HG02840 (cell line): ENCODE data around the gene IFNGR1.

Source experiments
- ATAC-seq: cut with Tn5 transposase; IDR thresholded peaks from one replicate; pipeline ENCODE4 v1.9.1; 2021; ENCODE audit warnings: mild to moderate bottlenecking, moderate library complexity, moderate number of reproducible peaks; ENCODE audit not compliant: unreplicated experiment, low FRiP score

Gene IFNGR1

DNA sequence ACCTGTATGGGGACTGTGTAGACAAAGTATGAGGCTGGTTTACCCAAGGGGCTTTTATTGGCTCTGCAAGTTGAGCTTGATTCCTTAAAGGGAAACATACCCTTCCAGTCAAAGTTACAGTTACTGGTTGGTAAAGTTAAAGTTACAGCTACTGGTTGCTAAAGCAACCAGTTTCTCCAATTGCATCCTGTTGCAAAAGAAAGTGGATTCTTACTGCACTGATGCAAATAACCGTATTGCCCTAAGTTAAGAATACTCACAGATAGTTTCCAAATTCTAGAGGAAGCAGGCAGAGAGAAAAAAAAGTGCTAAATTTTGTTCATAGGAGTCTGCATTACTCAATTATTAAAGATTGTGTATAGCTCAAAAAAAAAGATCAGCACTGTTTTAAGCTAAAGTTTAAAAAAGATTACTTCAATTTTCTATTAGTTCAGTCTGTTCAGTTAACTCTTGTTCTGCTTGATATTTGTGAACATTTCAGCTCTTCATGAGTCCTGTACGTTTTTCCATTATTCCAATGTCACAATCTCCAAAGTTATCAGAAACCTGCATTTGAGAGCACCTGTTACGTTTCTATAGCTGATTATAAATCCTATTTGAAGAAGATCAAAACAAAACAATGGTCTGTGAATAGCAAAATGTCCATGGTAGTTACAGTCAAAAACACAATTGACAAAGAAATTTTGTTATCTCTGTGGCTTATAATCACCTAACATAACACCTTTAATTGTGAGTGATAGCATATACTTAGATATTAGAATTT is 37.1 kb downstream of the IFNGR1 start:
- ATAC-seq: no peak

DNA sequence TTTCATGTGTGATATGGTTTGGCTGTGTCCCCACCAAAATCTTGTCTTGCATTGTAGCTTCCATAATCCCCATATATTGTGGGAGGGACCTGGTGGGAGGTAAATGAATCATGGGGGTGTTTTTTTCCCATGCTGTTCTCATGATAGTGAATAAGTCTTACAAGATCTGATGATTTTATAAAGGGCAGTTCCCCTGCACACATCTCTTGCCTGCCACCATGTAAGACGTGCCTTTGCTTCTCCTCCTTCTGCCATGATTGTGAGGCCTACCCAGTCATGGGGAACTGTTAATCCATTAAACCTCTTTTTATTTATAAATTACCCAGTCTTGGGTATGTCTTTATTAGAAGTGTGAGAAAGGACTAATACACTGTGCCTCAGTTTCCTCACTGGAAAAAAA is 41.6 kb downstream of the IFNGR1 start:
- no peak for ATAC-seq

DNA sequence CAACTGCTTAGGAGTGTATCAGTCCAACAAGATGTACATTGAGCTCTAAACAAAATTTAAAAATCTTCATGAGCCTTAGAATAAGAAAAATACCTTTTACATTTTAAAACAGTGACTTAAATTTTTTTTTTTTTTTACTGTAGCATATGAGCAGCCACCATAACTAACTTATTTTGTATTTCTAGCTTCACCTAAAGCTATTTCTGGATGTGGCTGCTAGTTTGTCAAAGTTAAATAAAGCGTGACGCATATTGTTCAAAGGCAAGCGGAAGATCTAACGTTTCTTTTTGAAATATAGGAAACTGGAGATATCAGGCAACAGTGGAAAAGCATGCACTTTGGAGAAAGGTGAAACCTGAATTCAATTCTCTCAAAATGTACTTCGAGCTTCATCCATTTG is 42.5 kb downstream of the IFNGR1 start:
- no peak for ATAC-seq

DNA sequence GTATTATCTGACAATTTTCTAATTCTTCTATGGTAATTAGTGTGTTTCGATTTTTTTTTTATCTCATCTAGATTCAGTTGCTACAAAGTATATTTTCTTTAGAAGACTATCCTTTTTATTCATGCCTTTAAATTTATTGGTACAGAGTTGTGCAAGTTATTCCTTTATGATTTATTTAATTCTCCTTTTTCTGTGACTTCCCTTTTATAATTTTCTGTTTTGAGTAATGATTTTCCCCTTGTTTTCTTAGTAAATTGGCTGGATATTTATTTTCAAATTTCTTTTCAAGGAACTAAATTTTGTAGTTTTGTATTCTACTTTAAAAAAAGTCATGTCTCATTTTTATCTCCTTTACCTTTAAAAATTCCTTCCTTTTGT is 43.3 kb downstream of the IFNGR1 start:
- no peak for ATAC-seq

DNA sequence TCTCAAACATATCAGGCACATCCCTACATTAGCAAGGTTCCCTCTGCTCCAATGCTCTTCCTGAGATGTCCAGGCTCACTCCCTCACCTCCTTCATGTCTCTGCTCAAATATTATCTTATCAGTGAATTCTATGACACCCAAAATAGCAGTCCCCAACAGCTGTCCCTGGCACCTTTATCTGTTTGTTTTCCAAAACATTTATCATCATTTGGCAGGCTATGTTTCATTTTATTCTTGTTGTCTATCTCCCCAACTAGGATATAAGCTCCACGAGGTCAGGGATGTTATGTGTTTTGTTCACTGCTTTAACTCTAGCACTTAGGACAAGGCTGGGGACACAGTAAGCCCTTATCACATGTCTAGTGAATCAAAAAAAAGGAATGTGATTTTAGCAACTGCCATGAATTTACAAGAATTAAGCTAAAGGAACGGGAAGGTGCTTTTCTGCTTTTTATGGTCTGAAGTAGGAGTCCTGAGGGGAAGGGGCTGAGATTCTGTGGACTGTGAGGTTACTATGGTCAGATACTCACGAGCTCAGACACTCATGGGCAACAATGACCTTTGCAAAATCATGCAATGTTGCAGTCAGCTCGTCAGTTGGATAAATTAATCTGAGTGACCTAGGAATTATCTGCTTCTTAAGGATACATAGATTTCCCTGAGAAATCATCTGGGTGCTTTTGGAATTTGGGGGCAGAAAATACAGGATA is 43.9 kb downstream of the IFNGR1 start:
- no peak for ATAC-seq

DNA sequence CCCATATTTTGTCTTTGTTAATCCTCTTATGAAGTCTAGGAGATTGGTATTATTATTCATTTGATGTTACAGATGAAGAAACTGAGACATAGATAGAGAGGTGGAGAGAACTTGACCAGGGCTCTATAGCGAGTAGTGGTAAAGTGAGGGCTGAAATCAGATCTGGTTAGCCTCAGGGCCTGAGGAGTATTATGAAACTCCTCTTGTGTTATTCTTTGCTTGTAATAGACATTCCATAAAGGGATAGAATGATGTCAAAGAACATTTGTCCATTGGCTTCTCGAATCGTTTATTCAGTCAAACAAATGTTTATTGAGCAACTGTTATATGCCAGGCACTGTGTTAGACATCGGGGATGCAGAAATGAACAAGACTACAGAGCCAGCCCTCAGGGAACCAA is 45.7 kb downstream of the IFNGR1 start, which contains the start of gene IL22RA2:
Gene IL22RA2, minus strand, starts transcription at position 144 of the 400 bp plus-strand sequence. CDS start 11,895 bp downstream, outside the sequence.
- ATAC-seq: no peak

DNA sequence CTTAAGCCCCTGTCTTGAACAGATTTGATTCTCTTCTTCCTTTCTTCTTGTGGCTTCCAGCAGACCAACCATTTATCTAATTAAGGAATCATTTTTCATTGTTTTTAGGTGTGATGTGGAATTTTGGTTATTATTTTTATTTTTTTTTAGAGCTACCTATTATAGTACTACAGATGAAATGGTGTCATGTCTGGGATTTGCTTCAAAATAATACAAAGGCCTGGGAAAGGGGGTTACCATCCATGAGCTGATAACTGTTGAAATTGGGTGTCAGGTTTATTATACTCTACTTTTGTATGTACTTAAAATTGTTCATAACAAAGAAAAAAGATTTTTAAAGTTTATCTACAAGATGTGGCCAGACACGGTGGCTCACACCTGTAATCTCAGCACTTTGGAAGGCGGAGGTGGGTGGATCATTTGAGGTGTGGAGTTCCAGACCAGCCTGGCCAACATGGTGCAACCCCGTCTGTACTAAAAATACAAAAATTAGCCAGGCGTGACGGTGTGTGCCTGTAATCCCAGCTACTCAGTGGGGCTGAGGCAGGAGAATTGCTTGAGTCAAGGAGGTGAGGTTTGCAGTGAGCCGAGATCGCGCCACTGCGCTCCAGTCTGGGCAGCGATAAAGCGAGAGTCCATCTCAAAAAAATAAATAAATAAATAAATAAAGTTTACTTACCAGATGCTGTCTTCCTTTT is 46.3 kb downstream of the IFNGR1 start:
- no peak for ATAC-seq

DNA sequence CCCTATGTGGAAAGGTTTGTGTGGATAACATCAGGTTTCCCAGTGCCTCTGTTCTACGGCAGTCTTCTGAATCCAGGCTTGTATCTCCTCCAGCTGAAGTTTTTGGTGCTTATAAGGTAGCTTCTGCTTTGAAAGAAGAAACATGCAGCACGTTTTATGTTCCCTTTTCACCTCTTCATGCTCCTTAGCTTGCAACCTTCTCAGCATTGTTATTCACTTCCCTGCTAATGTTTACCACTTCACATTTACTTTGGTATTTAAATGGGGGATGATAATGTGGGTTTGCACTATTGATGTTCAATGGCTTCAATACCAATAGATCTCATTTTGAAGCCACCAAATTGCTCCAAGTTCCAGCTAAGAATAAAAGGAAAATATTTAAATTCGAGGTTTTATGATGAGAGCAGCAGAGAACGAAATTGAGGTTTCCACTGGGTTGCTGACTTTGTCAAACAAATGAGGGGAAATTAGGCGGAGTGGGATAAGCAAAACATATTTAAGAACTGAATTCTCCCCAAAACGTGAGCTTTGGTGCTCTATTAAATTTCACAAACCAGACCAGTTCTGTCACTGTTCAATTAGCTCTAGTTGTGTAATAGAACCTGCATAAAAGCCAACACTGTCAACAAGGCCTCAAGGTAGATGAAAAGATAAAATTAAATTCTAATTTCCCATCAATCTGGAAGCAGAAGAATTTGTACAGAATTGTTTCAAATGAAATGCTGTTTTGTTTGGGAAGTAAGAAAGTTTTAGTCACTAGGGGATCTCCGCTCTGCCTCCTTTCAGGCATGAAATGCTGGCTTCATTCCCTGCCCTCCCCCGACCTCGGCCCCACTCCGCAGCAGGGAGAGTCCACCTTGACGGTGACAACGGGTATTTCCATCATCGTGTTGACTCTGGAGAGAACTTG is 47.1 kb downstream of the IFNGR1 start:
- ATAC-seq: no peak

DNA sequence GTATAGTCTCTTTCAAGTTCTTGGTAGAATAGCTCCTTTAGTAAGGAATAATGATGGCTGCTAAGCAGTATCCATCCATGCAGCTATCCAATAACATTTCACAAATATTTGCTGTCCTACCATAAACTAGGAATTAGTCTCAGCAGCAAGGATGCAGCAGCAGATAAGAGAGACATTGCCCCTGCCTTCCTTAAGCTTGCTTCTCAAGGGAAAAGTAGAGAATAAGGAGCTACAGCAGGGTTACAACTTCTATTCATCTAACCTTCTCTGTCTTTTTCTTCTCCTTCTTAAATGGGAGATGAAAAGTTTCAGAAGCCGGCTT is 48.2 kb downstream of the IFNGR1 start:
- no peak for ATAC-seq

DNA sequence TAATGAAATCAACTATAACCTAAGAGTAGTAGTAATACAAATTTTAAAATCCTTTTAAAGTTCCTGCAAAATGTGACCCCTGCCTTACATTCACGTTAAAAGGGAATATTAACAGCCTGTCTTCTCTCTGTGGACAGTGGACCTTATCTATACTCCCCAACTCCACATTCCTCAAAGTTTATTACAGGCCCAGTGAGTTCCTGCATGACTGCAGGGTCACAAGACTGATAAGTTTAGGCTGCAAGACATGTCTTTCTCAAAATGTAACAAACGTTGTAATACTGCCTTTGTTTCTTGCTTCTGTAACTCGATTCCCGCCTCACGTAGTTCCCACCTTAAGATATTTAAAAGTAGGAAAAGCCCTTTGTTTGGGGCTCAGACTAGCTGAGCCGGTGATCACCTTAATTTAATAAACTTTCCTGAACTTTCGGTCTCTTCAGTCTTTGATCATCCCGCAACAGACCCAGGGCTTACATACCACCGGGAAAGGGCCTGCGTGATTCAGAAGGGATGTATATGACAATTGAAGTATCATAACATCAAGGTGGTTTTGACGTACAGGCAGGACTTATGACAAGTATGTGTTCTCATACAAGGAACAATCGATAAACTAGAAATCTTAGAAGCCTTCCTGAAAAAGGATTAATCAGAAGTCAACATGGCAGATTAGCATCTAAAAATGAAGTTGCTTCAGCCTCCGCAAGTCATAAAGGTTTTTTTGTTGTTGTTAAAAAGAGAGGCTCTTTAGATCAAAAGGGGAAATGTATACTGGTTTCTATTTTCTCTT is 48.7 kb downstream of the IFNGR1 start:
- ATAC-seq: no peak

DNA sequence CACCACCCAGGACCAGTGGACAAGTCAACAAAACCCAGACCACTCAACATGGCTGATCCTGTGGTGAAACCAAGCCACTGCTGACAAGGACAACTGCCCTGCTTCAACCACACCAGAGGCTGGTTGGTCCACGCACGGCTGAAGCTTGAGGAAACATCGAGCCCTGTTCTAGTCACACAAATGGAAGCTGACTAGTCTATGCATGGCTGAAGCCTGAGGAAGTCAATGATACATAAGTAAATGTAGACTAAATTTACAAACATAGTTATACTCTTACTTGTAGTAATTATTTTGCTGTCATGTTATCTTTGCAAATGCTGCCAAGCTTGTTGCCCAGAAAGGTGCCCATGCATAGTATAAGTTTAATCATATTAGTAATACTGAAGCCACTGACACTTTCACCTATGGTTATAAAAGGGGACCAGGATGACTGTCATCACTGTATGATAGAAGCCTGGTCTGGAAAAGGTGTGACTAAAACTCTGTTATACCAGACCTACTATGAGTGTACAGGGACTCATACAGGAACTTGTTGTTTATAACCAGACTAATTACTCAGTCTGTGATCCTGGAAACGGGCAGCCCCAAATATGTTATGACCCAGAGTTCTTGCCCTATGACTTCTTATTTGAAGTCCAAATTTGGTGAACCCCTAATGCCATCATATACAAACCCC is 51.3 kb downstream of the IFNGR1 start:
- no peak for ATAC-seq

DNA sequence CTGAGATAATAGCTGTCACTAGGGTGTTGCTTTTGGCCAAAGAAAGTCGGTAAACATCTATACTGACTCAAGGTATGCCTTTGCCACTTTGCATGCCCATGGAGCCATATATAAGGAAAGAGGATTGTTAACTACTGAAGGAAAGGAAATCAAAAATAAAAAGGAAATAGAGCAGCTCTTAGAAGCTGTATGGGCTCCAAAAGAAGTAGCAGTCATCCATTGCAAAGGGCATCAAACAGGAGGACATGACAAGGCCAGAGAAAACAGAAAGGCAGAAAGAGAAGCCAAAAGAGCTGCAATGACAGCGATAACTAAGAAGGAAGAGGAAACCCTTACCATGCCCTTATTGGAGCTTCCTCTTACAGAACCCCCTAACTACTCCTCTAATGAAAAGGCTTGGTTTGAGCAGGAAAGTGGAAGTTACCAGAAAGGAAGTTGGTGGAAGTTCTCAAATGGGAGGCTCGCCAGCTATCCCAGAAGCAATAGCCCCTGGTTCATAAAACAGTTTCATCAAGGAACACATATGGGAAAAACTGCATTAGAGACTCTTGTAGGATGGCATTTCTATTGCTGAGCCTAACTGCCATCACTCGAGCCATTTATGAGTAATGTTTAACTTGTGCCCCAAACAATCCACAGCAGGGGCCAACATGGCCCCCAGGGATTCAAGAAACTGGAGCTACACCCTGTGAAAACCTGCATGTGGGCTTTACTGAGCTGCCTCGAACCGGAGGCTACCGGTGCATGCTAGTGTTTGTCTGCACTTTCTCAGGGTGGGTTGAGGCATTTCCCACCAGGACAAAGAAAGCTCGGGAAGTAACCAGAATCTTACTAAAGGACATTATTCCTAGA is 52.7 kb downstream of the IFNGR1 start:
- no peak for ATAC-seq

DNA sequence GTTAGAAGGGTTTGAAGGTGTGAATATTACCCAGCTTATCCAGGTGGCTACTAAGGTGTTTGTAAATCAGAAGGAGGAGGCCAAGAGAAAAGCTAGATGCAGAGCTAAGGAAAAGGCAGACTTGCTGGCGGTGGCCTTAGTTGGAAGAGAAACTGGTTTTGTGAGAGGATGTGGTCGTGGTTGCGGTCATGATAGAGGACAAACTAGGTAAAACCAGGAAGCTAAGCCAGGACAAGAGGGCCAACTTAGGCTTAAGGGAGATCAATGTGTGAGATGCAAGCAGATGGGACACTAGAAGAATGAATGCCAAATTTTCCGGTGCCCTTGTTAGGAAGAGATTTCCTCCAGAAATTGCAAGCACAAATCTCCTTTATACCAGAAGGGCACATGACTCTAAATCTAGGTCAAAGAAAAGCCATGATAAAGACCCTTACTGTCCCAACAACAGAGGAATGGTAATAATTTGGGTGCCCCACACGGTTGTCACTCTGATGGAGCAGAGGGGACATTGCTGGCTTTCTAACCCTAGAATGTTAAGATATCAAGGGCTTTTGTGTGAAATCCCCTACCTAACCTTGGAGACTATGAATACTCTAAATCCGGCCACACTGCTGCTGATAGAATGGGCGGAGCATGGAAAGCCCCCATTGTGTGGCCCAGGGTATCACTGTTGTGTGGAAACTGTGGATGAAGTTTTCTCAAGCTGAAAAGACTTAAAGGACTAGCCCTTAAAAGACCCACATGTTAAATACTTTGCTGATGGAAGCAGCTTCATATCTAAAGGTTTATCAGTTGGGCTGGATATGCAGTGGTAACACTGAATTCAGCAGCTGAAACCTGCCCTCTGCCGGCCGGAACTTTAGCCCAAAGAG is 53.6 kb downstream of the IFNGR1 start:
- no peak for ATAC-seq

DNA sequence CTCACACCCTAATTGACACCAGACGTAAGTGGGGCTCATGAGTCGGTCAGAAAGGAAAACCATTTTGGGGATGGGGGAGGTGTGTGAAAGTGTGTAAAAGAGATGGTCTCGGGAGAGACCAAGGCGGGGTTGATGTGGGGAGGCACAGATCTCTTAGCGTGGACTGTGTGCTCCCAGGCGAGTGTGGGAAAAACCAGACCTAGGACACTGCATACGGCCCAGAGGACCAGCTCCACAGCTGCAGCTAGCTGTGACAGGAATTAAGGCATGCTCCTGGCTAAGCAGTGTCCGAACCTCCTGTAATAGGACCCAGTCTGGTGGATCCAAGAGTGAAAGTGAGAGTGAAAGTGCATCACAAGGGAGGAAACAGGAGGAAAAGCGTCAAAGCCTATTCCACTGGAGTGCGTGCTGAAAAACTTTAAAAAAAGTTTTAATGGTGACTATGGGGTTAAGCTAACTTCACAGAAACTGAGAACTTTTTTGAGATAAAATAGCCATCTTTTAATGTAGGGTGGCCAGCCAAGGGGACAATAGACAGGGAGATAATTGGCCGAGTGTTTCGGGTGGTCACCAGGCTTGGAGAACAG is 55.4 kb downstream of the IFNGR1 start:
- ATAC-seq: no peak

DNA sequence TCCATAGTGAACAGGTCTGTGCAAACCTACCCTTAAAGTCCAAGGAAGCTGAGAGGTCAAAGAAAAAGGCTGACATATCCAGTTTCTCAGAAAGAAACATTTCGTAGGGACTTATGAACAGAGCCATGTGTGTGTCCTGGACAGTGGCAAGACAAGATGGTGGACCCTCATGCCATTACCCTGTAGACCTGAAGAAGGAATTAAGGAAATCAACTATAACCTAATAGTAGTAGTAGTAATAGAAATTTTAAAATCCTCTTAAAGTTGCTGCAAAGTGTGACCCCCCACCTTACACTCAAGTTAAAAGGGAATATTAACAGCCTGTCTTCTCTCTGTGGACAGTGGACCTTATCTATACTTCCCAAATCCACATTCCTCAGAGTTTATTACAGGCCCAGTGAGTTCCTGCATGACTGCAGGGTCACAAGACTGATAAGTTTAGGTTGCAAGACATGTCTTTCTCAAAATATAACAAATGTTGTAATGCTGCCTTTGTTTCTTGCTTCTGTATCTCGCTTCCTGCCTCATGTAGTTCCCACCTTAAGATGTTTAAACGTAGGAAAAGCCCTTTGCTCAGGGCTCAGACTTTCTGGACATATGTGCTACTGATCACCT is 56.4 kb downstream of the IFNGR1 start:
- no peak for ATAC-seq

DNA sequence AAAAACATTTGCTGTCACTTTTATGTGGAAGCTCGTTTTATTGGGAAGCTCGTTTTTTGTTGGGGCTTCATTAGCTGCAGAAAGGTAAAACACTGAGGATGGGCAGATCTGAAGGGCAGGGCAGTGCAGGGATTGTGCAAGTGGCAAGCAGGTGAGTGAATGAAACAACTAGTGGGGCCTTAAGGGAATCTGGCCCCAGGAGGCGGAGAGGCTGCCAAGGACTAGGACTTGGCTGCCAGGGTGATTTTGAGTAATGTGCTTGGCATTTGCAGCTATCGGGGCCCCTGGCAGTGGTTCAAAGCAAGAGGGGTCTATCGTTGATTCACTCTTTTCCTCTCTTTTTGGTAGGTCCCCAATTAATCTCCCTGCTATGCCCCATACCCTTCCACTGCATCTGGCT is 57.2 kb downstream of the IFNGR1 start:
- ATAC-seq: no peak

DNA sequence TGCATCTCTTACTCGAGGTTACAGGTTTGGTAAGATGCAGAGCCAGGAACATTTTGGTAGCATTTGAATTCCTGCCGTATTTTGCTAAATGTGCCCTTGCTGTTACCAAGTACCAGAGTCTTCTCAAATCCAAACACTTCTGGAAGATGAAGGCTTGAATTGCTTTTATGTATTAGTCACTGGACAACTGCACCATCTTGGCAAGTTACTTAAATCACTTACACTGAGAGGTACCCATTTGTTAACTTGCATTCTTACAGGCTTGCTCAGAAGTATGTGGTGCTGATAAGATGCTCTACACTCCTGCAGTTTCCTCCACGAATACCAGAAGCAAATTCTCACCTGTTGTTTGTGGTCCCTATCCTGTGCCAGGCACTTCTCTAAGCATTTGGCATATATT is 58.4 kb downstream of the IFNGR1 start:
- no peak for ATAC-seq
